ENCODE results near the gene SGPP1.

- TF ChIP-seq CTCF (conservative IDR thresholded peaks at IDR 0.05; ENCODE audit: low read depth, low read length): no peak
- no peak for TF ChIP-seq EZH2 (IDR thresholded peaks at IDR 0.05; ENCODE audit: low read length, unreplicated experiment)
- no peak for TF ChIP-seq EZH2phosphoT487 (IDR thresholded peaks at IDR 0.05; ENCODE audit: borderline replicate concordance, low read length)
Measured at GRCh38 chr14:63717702-63718101, 10.2 kb downstream of the SGPP1 start.
